ENCODE measurements around the gene TRIP12.

DNA sequence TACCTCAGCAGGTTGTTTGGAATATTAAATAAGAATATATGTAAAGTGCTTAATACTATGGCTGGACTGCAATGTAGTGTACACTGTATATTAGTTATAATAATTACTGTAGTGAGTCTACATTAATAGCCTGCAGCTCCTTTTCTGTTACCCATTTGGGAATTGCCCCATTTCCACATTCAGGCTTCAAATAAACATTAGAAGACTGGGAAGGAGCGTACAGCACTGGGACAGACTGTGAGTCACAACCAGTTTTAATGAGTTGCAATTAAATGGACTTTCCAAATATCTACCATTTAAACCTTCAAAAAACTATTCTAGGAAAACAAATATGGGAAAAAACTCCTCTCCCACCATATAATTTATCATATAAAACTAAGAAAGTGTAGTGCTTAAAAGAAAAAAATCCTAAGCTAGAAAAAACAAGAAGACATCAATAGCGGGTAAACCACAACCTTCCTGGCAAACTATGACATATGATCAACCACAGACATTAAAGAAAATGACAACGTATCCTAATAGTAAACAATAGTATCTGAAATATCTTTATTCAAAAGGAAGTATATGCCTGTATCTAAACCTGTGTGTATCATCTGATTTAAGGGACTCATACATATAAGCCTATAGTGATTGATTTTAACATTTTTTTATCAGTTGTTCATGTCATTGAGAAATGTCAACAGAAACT lies 86.1 kb downstream of the TRIP12 start:
- TF ChIP-seq CTCF (IDR thresholded peaks at IDR 0.05; ENCODE audit: insufficient read depth, low read length) (no peak), POLR2AphosphoS5 (IDR thresholded peaks at IDR 0.05; ENCODE audit: low read depth) (no peak), REST (IDR thresholded peaks at IDR 0.05; ENCODE audit: insufficient replicate concordance, low read depth) (no peak), GABPA (IDR thresholded peaks at IDR 0.05; ENCODE audit: low read depth) (no peak), SPI1 (IDR thresholded peaks at IDR 0.05; ENCODE audit: borderline replicate concordance, low read depth) (no peak)
